NB4 (cell line): Measurements from ENCODE around the gene ARID3A.

Experiments
- POLR2A ChIP-seq: IDR thresholded peaks from 2 replicates; pipeline ENCODE4 v1.6.1; 2011; ENCODE audit warnings: mild to moderate bottlenecking; ENCODE audit not compliant: insufficient read length; ENCODE audit errors: extremely low read depth
- TF ChIP-seq, protein P1 (sequence below): IDR thresholded peaks from one replicate; pipeline ENCODE4 v1.5.1; 2012; ENCODE audit warnings: low read depth, low read length

GRCh38 chr19:966485-967088 is 40.8 kb downstream of the ARID3A start:
- TF ChIP-seq POLR2A: no peak
- TF ChIP-seq, protein P1, sequence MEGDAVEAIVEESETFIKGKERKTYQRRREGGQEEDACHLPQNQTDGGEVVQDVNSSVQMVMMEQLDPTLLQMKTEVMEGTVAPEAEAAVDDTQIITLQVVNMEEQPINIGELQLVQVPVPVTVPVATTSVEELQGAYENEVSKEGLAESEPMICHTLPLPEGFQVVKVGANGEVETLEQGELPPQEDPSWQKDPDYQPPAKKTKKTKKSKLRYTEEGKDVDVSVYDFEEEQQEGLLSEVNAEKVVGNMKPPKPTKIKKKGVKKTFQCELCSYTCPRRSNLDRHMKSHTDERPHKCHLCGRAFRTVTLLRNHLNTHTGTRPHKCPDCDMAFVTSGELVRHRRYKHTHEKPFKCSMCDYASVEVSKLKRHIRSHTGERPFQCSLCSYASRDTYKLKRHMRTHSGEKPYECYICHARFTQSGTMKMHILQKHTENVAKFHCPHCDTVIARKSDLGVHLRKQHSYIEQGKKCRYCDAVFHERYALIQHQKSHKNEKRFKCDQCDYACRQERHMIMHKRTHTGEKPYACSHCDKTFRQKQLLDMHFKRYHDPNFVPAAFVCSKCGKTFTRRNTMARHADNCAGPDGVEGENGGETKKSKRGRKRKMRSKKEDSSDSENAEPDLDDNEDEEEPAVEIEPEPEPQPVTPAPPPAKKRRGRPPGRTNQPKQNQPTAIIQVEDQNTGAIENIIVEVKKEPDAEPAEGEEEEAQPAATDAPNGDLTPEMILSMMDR: no peak
